NCI-H524 treated with DMSO at 0.1 percent for 48 hours (cell line): ENCODE data around the gene RWDD4.

Source experiments
- DNase-seq: peaks from one replicate; lab custom pipeline; 2025; lab: John Stamatoyannopoulos, UW

RWDD4 gene

DNA sequence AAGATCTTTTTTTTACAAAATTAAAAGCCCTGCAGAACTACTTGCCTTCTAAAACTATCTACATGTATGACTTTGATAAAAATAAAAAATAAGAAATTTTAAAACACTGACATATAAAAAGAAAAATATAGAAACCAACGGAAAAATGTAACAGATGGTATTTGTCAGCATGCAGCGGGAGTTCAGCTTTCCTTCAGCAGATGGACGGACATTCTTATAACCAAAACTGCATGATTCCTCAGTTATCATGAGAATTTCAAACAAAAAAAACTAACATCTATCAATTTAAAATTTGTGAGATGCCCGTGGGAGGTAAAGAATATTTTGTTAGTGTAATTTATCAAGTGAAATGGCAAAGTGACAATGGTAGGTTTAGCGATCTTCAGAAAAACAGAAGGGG is 23.2 kb downstream of the RWDD4 start:
- peak; percentile 9 for DNase-seq

DNA sequence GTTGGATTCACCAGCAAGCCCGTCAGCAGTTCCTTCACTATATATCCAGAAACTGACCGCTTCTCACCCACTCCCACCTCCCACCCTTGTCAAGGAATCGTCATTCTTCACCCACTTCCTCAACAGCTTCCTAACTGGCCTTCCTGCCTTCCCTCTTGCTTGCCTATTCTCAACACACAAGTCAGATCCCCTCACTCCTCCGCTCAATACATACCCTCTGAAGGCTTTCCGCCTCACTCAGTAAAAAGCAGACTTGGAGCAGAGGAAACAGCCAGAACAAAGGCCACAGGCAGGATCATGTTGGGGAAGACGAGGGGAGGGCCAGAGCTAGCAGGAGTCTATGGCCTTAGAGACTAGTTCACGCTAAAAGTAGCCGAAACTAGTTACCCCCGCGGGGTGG is 23.7 kb downstream of the RWDD4 start:
- peak; percentile 9 for DNase-seq

DNA sequence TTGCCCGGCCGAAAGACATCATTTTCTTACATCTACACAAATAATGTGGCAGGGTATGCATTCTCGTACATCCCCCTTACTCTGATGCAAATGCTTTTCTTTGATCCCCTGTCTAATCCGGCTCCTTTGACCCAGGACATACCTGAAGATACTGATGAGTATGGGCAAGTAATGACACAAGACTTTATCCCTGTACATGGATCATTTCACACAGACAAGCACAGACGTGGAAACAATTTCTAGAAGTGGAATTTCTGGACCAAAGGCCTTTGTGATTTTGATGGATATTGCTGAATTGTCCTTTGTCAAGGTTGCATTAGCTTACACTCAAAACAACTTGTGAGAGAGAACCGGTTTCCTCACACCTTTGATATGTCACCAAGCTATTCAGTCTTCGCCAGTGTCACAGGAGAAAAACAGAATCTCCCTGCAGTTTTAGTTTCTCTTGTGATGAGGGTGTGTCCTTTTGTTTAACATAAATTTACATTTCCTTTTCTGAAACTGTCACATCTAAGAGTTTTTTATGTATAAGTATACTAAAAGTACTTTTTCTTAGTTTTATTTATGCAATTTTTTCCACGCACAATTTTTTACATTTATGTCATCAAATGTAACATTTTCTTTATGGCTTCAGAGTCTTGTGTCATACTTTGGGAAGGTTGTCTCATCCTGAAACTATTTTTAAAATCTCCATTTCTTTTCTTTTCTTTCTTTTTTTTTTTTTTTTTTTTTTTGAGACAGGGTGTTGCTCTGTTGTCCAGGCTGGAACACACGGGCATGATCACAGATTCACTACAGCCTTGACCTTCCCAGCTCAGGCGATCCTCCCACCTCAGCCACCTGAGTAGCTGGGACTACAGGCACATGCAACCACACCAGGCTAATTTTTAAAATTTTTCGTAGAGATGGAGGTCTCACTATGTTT is 25.2 kb downstream of the RWDD4 start:
- no peak for DNase-seq

DNA sequence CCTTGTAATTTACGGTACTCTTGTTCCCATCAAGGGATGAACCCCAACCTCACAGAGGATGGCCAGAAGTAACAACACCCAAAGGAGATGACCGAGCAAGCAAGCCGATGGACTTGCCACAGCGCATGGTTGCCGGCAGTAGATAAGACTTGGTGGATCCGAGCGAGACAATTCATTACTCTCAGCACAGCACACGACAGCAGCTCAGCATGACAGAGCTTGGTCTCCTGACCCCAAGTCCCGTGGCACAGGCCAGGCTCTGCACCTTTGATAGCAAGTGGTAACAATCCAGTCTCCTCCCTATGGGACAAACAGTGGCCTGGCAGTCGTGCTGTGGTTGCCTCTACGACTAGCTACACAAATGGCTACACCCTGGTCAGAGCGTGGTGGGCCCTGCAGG is 26.3 kb downstream of the RWDD4 start:
- no peak for DNase-seq

DNA sequence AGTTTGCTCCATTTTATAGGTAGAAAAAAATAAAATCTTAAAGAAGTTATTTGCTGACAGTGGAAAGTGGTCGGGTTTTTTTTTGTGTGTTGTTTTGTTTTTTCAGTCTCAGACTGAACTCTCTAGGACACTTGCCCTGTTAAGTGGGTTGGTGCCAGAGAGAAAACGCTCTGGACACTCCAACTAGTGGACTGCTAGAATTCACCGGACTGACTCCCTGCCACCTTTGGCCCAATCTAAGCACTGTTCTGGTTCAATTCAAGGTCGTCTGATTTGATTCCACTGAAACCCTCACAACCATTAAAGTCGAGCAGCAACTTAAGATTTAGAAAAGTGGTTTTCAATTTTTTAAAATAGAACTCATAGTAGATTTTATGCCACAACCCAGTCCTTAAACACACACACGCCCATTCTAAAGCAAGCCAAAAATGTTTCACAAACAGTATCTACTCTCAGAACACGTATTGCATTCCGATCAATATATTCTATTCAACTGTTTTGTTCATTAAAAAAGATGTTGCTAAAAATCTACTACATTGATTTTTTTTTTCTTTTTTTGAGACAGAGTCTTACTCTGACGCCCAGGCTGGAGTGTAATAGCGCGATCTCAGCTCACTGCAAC is 27.3 kb downstream of the RWDD4 start:
- DNase-seq, result no peak

DNA sequence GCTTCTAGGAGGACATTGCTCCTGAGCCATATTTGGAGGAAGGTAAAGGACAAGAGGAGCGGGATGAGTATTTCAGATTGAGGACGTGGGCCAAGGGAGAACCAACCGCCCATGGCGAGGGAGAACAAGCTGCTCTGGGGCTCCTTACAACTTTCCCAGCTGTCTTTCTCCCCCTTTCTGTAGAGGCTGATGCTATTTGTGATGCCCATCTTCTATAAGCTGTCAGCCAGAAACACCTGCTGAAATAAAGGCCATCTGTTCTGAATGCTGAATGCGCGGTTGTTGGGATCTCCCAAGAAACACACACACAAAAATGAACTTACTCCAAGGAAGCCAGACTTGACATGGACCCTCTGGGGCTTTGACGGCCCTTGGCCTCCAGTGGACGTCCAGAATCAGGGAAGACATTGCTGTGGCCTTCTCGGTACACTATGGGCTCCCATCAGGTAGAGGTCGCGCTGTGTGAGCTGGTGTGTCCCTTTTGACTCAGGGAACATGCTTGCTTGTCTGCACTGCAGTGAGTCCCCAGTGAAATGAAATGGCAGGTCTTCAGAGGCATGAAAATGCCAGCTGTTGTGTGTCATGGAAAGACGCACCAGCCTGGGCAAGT is 30.9 kb downstream of the RWDD4 start:
- peak; percentile 56 for DNase-seq

DNA sequence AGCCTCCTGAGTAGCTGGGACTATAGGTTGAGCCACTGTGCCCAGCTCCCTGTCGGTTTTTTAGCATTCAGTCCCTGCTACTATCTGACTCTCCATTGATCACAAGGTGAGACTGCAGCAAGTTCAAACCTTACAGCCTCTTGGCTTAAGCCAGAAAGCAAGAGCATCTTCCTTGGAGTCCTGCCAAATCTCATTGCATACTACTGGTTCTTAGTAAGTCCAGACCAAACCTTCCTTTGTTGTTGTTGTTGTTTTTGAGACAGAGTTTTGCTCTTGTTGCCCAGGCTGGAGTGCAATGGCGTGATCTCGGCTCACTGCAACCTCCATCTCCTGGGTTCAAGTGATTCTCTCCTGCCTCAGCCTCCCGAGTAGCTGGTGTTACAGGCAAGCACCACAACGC is 31.7 kb downstream of the RWDD4 start:
- peak; percentile 0 for DNase-seq

DNA sequence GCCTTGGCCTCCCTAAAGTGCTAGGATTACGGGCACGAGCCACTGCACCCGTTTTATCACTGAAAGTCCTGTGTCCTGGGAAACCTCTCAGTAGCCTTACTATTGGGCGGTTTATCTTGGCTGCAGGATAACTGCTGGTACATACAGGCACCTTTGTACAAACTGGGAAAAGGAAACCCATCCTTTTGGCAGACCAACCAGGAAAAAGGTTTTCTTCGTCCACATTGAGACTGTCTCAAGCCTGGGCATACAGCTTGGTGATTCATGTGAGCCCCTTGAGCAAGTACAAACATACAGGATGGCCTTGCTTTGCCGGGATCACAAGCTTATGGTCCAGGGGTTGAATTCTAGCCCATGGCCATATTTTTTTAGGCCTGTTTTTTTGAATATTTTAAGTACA is 32.8 kb downstream of the RWDD4 start:
- DNase-seq, result no peak

DNA sequence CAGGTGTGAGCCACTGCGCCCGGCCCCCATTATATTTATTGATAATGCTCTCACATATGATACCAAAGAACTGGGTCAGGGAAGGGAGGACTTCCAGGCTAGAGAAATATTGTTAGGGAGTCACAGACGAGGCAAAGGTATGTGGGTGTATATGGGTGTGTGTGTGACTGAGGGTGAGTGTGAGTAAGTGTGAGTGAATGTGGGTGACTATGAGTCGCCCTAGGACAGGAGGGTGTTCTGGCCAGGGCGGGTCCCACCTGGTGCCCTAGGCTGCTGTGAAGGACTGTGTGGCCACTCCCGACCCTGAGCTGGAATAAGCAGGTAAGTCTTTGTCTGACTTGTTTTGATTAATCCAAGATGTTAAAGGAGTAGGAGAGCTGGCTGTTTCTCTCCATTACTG is 34.4 kb downstream of the RWDD4 start:
- DNase-seq, result no peak

DNA sequence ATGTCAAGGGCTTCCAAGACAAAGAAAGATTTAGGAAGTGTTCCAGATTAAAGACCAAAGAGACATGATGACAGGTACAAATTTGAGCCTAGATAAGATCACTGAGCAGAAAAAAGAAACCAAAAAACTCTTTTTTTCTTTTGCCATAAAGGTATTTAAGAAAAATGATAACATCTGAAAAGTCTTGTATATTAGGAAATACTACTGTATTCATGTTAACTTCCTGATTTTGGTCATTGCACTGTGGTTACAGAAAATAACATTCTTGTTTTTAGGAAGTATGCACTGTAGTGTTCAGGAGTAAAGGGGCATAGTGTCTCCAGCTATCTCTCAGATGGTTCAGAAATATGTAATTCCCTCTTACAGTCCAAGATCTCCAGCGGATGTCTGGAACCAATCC is 37.1 kb downstream of the RWDD4 start:
- DNase-seq, result no peak

DNA sequence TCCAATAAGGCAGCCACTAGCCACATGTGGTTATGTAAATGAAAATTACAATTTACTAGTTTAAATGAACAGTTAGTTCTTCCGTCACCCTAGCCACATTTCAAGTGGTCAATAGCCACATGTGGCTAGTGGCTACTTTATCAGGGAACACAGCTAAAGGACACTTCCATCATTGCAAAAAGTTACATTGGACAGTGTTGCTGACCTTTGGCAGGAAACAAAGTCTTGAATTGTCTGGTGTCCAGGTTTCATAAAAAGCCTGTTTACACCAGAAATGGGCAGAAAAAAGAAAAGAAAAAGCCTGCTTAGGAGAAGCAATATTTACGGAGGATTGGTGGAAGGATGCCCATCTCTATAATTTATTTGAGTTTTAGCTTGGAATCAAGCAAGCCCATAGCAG is 38.6 kb downstream of the RWDD4 start:
- DNase-seq, result no peak

DNA sequence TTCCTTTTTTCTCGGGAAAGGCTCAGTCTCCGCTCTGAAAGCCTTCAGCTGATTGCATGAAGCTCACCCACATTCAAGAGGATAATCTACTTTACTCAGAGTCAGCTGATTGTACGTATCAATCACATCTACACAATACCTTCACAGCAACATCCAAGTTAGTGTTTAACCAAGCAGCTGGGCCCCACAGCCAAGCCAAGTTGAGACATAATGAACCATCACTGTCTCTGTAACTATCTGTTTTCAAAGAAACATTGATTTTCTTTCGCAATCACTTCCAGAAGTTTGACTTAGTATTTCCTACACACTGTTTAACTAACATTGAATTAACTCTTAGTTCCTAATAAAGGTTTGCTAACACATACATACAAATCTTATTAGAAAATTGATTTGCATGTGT is 40.3 kb downstream of the RWDD4 start:
- no peak for DNase-seq

DNA sequence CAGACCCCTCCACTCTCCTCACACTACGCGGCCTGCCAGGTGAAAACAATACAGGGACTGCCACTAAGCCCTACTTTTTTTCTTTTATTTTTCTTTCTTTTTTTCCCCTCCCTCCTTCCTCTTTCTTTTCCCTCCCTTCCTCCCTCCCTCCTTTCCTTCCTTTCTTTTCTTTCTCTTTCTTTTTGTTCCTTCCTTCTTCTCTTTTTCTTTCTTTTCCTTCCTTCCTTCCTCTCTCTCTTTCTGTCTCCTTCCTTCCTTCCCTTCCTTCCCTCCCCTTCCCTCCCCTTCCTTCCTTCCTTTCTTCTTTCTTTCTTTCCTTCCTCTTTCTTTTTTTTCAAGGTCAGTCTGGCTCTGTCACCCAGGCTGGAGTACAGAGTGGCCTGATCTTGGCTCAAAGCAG is 41.9 kb downstream of the RWDD4 start:
- no peak for DNase-seq

DNA sequence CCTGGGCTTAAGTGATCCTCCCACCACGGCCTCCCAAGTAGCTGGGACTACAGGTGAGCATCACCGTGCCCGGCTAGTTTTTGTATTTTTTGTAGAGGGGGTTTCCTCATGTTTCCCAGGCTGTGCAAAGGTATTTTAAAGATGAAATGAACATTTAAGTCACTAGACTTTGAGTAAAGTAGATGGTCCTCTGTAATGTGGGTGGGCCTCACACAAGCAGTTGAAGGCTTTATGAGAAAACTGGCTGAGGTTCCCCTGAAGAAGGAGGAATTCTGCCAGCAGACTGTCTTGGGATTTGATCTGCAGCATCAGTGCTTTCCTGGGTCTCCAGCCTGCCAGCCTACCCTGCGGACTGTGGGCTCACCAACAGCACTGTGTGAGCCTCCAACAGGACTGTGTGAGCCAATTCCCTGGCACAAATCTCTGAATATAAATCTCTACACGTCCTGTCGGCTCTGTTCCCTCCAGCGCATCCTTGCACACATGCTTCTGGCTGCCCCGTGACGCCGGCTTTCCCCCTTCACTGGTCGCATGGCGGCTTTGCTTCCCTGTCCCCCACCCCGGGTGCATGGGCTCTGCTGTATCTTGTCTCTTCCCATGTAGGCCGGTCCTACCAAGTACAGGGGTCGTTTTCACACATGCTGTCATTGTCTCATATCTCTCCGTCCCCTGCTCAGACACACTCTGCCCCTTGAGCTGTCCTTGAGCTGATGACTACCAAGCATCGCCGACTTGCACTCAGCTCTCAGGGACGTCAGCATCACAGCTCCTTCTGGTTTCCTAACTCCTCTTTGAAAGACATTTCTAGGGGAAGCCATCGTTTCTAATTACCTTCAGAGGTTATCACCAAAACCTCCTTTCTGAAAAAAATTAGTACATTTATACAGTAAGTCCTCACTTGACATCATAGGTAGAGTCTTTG is 46.4 kb downstream of the RWDD4 start:
- DNase-seq, result no peak

DNA sequence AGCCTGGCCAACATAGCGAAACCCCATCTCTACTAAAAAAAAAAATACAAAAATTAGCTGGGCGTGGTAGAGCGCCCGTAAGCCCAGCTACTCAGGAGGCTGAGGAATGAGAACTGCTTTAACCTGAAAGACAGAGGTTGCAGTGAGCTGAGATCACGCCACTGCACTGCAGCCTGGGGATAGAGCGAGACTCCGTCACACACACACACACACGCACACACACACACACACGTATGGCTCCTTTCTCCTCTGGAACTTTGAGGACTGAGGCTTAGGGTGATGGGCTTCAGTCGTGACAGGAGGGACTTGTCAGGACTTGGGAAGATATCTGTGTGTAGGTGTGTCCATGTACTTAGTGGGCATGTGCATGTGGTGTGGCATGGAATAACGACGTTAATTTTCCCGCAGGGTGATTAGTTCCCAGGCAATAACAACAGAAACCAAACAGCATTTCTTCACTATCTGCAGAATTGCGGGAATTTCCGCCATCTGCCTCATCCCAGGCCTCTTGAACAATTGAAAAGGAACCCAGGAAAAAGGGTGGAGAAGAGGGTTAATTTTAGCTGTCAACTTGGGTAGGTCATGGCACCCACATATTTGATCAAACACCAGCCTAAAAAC is 47.7 kb downstream of the RWDD4 start:
- DNase-seq, result no peak

DNA sequence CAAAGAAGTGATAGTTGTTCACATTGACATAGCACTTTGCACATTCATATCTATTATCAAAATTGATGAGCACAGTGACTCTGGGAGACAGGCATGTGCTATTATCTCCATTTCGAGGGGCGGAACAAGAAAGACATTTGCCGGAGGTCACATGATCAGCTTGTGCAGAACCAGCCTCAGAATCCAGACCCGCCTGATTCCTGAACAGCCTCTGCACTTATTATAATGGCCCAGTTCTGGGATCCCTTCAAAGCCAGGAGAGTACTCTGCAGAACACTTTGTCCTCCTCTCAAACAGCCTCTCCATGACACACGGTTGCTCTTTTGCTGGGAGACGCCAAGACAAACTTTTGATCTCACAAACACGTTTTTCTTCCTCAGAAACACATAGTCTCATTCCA is 48.4 kb downstream of the RWDD4 start:
- no peak for DNase-seq

DNA sequence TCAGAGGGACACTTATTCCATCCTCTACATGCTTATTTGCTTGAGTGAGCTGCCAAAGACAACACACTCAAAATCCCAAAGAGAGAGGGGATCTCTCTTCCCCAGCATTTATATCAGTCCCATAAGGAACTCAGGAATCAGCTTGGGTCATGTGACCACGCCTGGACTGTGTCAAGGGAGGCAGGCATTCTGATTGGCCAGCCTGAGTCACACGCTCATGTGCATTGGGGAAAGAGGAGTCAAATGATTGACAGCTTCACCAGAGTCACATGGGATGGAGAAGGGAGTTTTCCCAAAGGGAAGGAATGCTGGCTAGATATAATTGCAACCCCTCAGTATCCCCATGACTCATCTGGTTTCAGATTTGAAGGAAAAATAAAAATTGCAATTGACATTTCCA is 49.0 kb downstream of the RWDD4 start:
- DNase-seq, result no peak

DNA sequence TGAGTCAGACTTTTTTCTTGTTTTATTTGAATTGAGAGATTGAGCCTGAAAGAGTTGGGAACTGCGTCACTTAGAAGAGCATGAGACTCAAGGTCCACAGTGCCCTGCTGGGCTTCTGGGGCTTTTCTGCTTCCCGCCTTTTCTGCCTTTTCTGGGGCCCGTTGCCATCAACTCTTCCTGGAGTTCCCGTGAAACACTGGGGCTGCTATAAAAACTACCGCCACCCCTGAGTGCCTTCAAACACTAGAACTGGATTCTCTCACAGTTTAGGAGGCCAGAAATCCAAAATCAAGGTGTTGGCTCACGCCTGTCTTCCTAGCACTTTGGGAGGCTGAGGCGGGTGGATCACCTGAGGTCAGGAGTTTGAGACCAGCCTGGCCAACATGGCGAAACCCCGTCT is 49.8 kb downstream of the RWDD4 start:
- DNase-seq, result no peak

DNA sequence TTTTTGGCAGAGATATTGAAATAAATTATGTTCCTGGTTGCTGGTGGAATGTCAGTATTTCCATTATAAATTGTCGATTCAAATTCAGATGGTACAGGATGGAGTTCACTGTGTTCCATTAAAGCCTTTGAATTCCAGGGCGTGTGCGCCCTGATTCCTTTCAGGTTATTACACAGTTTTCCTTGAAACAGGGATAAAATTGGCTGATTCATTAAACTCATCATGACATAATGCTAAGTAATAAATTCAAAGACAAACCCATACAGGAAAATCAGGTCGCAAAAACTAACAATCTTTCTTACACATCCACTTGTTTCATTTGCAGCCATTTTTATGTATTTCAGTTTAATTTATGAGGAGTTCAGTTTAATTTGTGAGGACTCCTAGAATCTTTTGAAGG is 51.1 kb downstream of the RWDD4 start:
- DNase-seq, result no peak

DNA sequence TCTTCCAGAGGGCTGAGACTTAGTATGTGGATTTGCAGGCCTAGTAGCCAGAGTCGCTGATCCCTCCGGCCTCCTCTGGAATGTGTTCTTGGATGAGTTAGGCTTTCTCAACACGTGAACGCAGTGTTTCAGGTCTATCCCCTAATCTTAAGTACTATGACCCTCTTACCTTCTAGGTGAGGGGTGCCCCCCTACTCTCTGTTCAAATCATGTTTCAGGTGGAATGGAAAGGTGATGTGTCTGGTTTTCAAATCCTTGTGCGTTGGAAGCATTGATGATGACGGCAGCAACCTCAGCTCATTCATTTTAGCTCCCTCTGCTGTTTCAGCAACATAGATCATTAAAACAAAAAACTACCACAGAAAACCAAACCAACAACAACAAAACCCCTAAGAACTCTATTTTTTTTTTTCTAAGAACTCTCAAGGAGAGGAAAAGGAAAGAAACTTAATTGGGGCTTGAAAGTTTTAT is 56.4 kb downstream of the RWDD4 start:
- DNase-seq, result no peak

DNA sequence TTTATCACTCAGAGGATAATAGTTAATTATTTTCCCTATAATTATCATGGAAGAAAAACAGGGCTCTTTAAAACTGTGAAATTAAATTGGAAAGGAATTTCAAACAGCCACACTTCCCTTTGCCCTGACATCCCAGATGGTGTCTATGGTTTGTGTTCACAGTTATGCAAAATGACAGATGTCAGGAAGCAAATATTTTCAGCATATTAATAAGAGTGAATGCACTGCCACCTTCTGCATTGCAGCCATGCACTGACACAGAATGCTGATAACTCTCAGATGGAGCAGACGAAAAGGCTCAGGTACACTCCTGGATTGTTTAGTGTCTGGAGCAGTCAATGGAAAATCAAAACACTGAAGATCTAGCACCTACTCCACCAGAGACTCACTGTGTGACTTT is 57.6 kb downstream of the RWDD4 start:
- no peak for DNase-seq
